Omental fat pad (tissue), 4 donors: ENCODE measurements around the gene DNAJB5. TPM values are rescaled to one million over a fixed set of nuclear protein-coding genes. Genes with fewer than 3 reads are reported as not detected.

Experiments
- ATAC-seq: fragments of 150-250 bp; one replicate; pipeline ENCODE4 v1.9.1; 2016; ENCODE audit warnings: mild to moderate bottlenecking, moderate library complexity; ENCODE audit not compliant: low FRiP score
- DNase-seq: peaks from one replicate; pipeline ENCODE4 v3.0.0-alpha.2; 2019; ENCODE audit warnings: low spot score
- CTCF ChIP-seq, 3 donors: fragments of 450-650 bp; IDR thresholded peaks; one replicate each; pipeline ENCODE4 v1.5.1; 2016 to 2017; ENCODE audit warnings: antibody characterized with exemption in 3 of 3, mild to moderate bottlenecking in 3 of 3, moderate library complexity in 2 of 3
- total RNA-seq, 4 donors: library from RNA; depleted of rRNA; stranded (reverse); fragments of >200 nt; gene quantifications; one replicate each; pipeline ENCODE4 v1.1.0, GENCODE V29; 2016

DNAJB5 gene
- total RNA-seq, 4 donors from 2014 or later = 6.3 to 17.3 (median 9.8) TPM

- DNase-seq (no peak), ATAC-seq (no peak)
- TF ChIP-seq CTCF (IDR thresholded peaks at IDR 0.05) = no peak
These were observed 1.5 kb downstream of the DNAJB5 start for GRCh38 chr9:34990908-34991606.

DNA sequence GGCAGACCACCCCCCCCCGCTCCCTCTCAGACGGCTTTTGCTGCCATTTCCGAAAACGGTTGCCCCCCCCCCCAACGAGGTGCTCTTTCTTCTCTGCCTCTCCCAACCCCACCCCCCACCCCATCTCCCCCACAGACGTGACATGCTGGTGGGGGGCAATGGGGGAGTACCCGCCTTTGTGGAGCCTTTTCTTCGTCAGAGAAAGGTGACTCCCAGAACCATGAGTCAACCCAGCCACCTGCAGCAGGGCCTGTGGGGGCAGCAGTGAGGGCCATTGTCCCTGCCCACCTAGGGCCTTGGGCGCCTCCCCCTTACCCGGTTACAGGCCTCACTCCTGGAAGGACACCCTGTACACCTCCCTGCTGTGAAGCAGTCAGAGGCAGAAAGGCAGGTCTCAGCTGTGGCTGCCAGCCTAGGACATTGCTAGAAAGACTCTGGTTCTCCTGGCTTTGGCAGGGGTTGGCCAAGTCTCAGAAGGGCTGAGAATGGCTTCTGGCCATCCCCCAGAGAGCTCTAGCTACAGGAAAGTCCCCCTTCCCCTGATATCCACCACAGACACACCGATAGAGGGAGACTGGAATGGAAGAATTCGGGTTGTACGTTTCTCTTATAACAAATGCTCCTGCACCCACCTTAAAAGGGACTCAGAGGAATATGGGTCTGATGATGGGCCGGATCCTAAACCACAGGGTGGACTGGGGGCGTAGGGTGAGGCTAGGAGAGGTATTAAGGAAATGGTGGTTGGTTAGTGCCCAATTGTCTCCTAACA is 2.2 kb downstream of the DNAJB5 start:
- no peak for TF ChIP-seq CTCF (IDR thresholded peaks at IDR 0.05)
- ATAC-seq (no peak), DNase-seq (no peak)

- peak; percentile 62 for DNase-seq
- ATAC-seq = peak; percentile 24
These were observed 2.9 kb downstream of the DNAJB5 start for GRCh38 chr9:34992376-34992951.

DNA sequence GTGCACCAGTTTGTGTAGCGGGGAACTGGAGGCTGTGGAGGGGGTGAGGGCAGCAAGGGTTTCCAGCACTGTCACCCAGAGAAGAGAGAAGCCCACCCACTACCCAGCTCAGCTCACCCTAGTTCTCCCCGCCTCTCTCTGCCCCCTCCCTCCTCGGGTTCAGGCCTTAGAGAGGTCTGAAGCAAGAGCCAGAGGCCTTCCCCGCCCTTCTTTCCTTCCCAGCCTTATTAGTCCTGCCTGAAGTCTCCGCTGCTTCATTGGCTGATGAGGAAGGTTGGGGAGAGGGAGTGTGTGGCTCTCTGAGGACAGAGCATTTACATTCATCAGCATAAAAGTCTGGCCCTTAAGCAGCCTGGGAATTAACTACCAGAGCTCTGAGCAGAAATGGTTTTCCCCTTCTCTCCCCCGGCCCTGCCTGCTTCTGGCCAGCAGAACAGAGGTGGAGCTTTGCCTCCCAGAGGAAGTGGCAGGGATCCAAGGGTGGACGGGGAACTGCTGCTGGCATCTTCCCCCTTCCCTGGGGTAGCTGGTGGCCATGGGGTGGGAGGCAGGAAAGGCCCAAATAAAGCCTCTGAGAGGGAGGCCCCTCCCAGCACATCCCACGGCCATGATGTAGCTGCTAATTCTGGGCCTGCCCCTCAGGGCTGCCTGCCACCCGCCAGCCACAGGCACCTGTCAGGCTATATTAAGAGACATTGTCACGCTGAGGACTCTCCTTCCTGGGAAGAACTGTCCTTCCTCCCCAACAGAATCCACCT is 4.1 kb downstream of the DNAJB5 start:
- DNase-seq (peak; percentile 46), ATAC-seq (peak; percentile 13)
- TF ChIP-seq CTCF (IDR thresholded peaks at IDR 0.05) = no peak

More at GRCh38 chr9:34992376-34992951, 2.9 kb downstream of the DNAJB5 start:
- no peak for TF ChIP-seq CTCF (IDR thresholded peaks at IDR 0.05)

GRCh38 chr9:34994260-34994899 is 4.8 kb downstream of the DNAJB5 start:
- TF ChIP-seq CTCF (IDR thresholded peaks at IDR 0.05) = no peak
- ATAC-seq (no peak), DNase-seq (no peak)

- no peak for TF ChIP-seq CTCF (IDR thresholded peaks at IDR 0.05)
- ATAC-seq (peak; percentile 12), DNase-seq (no peak)
These were observed 5.5 kb downstream of the DNAJB5 start for GRCh38 chr9:34994900-34995669.
